Psoas muscle (tissue), 8 donors: Measurements from ENCODE around the gene TRIP4. TPM values are rescaled to one million over a fixed set of nuclear protein-coding genes. Genes with fewer than 3 reads are reported as not detected.
A peak's percentile ranks its signal among the peaks of the same experiment; 100 is the strongest.

Experiments used
- ATAC-seq, 4 donors: fragments of 200-7000 bp; cut with Tn5 transposase; one replicate each; pipeline ENCODE4 v1.9.1; 2020; ENCODE audit warnings: moderate library complexity in 3 of 4, mild to moderate bottlenecking in 2 of 4
- DNase-seq, 2 donors: peaks; one replicate each; pipeline ENCODE4 v3.0.0-alpha.2; 2020
- H3K27ac ChIP-seq: fragments of 200-600 bp; one replicate; pipeline ENCODE4 v1.8.0; 2022
- H3K27me3 ChIP-seq, 3 donors: fragments of 200-600 bp in 1 of 3; one replicate each; pipeline versions ENCODE4 v1.6.1 to v1.8.0; 2013 to 2022; ENCODE audit warnings: low read length in 2 of 3, mild to moderate bottlenecking in 2 of 3, moderate library complexity in 1 of 3; ENCODE audit not compliant: insufficient read depth in 3 of 3
- H3K36me3 ChIP-seq, 2 donors: fragments of 200-600 bp in 1 of 2; one replicate each; pipeline versions ENCODE4 v1.6.1 to v1.8.0; 2013 to 2022; ENCODE audit warnings: low read depth in 1 of 2, mild to moderate bottlenecking in 1 of 2, moderate library complexity in 1 of 2; ENCODE audit not compliant: insufficient read depth in 1 of 2
- H3K4me1 ChIP-seq: fragments of 200-600 bp; one replicate; pipeline ENCODE4 v1.8.0; 2022
- H3K4me3 ChIP-seq: fragments of 200-600 bp; one replicate; pipeline ENCODE4 v1.8.0; 2022; ENCODE audit warnings: mild to moderate bottlenecking
- H3K9me3 ChIP-seq: fragments of 200-600 bp; one replicate; pipeline ENCODE4 v1.8.0; 2022
- CTCF ChIP-seq: fragments of 200-600 bp; IDR thresholded peaks from one replicate; pipeline ENCODE4 v1.8.0; 2022; ENCODE audit warnings: antibody characterized with exemption
- WGBS, 3 donors: extraction: QIAGEN DNeasy Blood & Tissue Kit; methylation state at CpG; one replicate each; pipeline versions ENCODE4 v1.1.6 to v1.1.7; 2013; 5-methylcytosine and 5-hydroxymethylcytosine counted together
- intact Hi-C, 2 donors: fragments of 100-400 bp; cut with DNase I; formaldehyde crosslinking; loops; one replicate each; pipeline versions ENCODE4 v1.11.0 to v1.14.2; 2022
- polyA plus RNA-seq, 3 donors: library from polyadenylated mRNA; stranded (reverse); fragments of 200-250 nt; gene quantifications; one replicate each; pipeline ENCODE4 v1.2.3, GENCODE V29; 2013
- total RNA-seq, 4 donors: library from RNA; stranded (reverse); fragmentation: NEBNext Ultra II Directional in 2 of 4; extraction: Animal tissue kit (Norgen Biotek cat#: 25700) in 2 of 4; gene quantifications; one replicate each; pipeline versions ENCODE4 v1.2.1 to v1.2.4, GENCODE V29; 2021 to 2023
- donor health status: healthy with polysubstance abuse.
- donor health status: DM: no; HTN: no; CAD: no; lungs with moderate emphysema.
- donor health status: Bipolar disorder and iron deficiency.
- donor health status: healthy.
- donor health status: DM: yes; HTN: yes; CAD: no.
- donor health status: DM: no; HTN: no; CAD: no.
- donor health status: DM: no; HTN: no; CAD: no.
- donor health status: DM: yes; HTN: yes; CAD: no.

Gene TRIP4
- total and polyA plus RNA-seq, 7 donors, result 6.3 to 16.6 (median 10.4) TPM

GRCh38 chr15:64502551-64502950 lies 114.9 kb downstream of the TRIP4 start:
- no peak for TF ChIP-seq CTCF
- no peak for ATAC-seq
- Histone ChIP-seq H3K36me3 (peaks cover 2 to 22% of the 10 kb centered on the region in 2 donors), H3K27ac (peak overlapping the region; percentile 12), H3K4me1 (peaks cover 39% of the 10 kb centered on the region), H3K4me3 (no peak overlapping the region), H3K27me3 (no peaks in the 10 kb centered on the region), H3K9me3 (no peaks in the 10 kb centered on the region)
- intact Hi-C loops, result loop anchor here in 1 of 2 donors (2.0 kb wide), 1 partner anchor 38 kb away; no protein-coding TSS in a partner anchor
- DNase-seq, result no peak
- 78 to 87% (median 83%) methylated on average over 3 of the region's 3 CpGs for WGBS, 3 donors

DNA sequence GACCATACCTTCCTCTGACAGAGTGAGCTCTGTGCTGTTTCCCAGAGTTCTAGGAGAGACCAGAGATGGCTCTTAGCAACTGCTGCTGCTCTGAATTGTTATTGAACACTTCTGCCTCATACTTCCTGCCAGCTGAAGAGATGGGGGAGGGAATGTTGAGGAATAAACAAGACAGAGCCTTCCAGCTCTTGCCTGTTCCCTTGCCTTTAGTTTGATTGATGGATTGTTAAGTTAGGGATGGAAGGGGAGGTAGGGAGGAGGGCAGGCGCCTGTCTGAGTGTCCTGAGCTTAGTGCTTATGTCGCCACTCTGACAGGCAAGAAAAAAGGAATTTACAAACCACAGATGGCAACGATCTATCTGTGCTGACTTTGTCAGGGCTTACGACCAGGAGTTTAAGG lies 115.6 kb downstream of the TRIP4 start:
- H3K4me3 ChIP-seq, result no peak overlapping the region

GRCh38 chr15:64503640-64504039 lies 116.0 kb downstream of the TRIP4 start:
- peaks cover 39% of the 10 kb centered on the region for H3K4me1 ChIP-seq
- H3K4me3 ChIP-seq, result no peak overlapping the region
- WGBS, 3 donors, result 35 to 59% (median 50%) methylated on average over 1 of the region's 1 CpG
- DNase-seq (no peak), ATAC-seq (no peak)
- no peaks in the 10 kb centered on the region for H3K27me3 ChIP-seq
- H3K27ac ChIP-seq, result no peak overlapping the region
- TF ChIP-seq CTCF, result no peak
- no peaks in the 10 kb centered on the region for H3K9me3 ChIP-seq
- intact Hi-C loops, result loop anchor here in 1 of 2 donors (2.0 kb wide), 1 partner anchor 39 kb away; no protein-coding TSS in a partner anchor
- peaks cover 2 to 22% of the 10 kb centered on the region in 2 donors for H3K36me3 ChIP-seq

More for the DNA sequence above, 115.6 kb downstream of the TRIP4 start:
- ATAC-seq, result peak in 2 of 4 donors; percentile 27 to 35
- peaks cover 2 to 22% of the 10 kb centered on the region in 2 donors for H3K36me3 ChIP-seq
- intact Hi-C loops, result loop anchor here in 1 of 2 donors (2.0 kb wide), 1 partner anchor 38 kb away; no protein-coding TSS in a partner anchor
- no peak for TF ChIP-seq CTCF
- H3K4me1 ChIP-seq, result peaks cover 39% of the 10 kb centered on the region
- no peaks in the 10 kb centered on the region for H3K9me3 ChIP-seq
- no peak overlapping the region for H3K27ac ChIP-seq
- H3K27me3 ChIP-seq, result no peaks in the 10 kb centered on the region
- no peak for DNase-seq
- 57 to 61% (median 57%) methylated on average over 4 of the region's 4 CpGs for WGBS, 3 donors

Other genes starting within 250 kb of the TRIP4 start
- under 1 TPM; 0.08 to 0.17 (median 0.16) TPM for gene SNX22, start 236.1 kb upstream of the TRIP4 start, total RNA-seq
- gene SNX22, start 236.1 kb upstream of the TRIP4 start, polyA plus RNA-seq, result under 1 TPM; 0.06 to 0.31 (median 0.23) TPM
- gene PPIB, start 224.8 kb upstream of the TRIP4 start, total RNA-seq, result 10 to 100 TPM; 40.8 to 61.1 (median 50.1) TPM
- 100 to 1,000 TPM in 1 of 3 donors, 10 to 100 TPM in 2; 38.0 to 160 (median 79.6) TPM for gene PPIB, start 224.8 kb upstream of the TRIP4 start, polyA plus RNA-seq
- gene CSNK1G1, start 31.7 kb upstream of the TRIP4 start, total RNA-seq, result 1 to 10 TPM; 7.1 to 9.6 (median 7.8) TPM
- gene CSNK1G1, start 31.7 kb upstream of the TRIP4 start, polyA plus RNA-seq, result 1 to 10 TPM; 1.9 to 6.4 (median 5.5) TPM
- under 1 TPM in 3 of 4 donors, not detected in 1; 0.15 to 0.37 (median 0.24) TPM for gene PCLAF, start 6.4 kb upstream of the TRIP4 start, total RNA-seq
- under 1 TPM in 2 of 3 donors, not detected in 1; 0.42 TPM for gene PCLAF, start 6.4 kb upstream of the TRIP4 start, polyA plus RNA-seq
- gene ZNF609, start 72.7 kb downstream of the TRIP4 start, total RNA-seq, result 10 to 100 TPM; 10.2 to 15.0 (median 12.3) TPM
- 1 to 10 TPM; 3.2 to 9.0 (median 3.4) TPM for gene ZNF609, start 72.7 kb downstream of the TRIP4 start, polyA plus RNA-seq